Measurements from ENCODE around the gene MYO18B. TPM values are rescaled to one million over a fixed set of nuclear protein-coding genes. Genes with fewer than 3 reads are reported as not detected.

The MYO18B gene
- total and polyA plus RNA-seq, 2 of the 8 experiments (the other 6 are each of a cell fraction or from before 2014, with no cell fraction given), result 0.62 to 0.78 TPM

DNA sequence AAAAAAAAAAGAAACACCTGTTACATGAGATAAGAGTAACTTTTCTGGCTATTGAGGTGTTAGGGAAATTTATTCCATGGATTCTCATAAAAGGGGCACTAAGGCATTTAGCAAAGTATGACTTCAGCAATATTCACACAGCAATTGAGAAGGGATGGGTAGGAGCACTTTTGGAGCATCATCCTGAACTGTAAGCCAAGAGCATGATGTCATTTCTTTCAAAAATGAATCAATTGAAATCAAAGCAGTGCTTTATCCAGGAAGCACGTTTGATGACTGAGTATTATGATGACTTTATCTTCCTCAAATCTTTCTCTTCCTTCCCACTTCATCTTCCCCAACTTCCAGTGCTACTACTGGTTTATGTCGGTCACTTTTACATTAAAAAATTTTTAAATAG lies 140.4 kb downstream of the MYO18B start (continued):
- TF ChIP-seq, protein P1, sequence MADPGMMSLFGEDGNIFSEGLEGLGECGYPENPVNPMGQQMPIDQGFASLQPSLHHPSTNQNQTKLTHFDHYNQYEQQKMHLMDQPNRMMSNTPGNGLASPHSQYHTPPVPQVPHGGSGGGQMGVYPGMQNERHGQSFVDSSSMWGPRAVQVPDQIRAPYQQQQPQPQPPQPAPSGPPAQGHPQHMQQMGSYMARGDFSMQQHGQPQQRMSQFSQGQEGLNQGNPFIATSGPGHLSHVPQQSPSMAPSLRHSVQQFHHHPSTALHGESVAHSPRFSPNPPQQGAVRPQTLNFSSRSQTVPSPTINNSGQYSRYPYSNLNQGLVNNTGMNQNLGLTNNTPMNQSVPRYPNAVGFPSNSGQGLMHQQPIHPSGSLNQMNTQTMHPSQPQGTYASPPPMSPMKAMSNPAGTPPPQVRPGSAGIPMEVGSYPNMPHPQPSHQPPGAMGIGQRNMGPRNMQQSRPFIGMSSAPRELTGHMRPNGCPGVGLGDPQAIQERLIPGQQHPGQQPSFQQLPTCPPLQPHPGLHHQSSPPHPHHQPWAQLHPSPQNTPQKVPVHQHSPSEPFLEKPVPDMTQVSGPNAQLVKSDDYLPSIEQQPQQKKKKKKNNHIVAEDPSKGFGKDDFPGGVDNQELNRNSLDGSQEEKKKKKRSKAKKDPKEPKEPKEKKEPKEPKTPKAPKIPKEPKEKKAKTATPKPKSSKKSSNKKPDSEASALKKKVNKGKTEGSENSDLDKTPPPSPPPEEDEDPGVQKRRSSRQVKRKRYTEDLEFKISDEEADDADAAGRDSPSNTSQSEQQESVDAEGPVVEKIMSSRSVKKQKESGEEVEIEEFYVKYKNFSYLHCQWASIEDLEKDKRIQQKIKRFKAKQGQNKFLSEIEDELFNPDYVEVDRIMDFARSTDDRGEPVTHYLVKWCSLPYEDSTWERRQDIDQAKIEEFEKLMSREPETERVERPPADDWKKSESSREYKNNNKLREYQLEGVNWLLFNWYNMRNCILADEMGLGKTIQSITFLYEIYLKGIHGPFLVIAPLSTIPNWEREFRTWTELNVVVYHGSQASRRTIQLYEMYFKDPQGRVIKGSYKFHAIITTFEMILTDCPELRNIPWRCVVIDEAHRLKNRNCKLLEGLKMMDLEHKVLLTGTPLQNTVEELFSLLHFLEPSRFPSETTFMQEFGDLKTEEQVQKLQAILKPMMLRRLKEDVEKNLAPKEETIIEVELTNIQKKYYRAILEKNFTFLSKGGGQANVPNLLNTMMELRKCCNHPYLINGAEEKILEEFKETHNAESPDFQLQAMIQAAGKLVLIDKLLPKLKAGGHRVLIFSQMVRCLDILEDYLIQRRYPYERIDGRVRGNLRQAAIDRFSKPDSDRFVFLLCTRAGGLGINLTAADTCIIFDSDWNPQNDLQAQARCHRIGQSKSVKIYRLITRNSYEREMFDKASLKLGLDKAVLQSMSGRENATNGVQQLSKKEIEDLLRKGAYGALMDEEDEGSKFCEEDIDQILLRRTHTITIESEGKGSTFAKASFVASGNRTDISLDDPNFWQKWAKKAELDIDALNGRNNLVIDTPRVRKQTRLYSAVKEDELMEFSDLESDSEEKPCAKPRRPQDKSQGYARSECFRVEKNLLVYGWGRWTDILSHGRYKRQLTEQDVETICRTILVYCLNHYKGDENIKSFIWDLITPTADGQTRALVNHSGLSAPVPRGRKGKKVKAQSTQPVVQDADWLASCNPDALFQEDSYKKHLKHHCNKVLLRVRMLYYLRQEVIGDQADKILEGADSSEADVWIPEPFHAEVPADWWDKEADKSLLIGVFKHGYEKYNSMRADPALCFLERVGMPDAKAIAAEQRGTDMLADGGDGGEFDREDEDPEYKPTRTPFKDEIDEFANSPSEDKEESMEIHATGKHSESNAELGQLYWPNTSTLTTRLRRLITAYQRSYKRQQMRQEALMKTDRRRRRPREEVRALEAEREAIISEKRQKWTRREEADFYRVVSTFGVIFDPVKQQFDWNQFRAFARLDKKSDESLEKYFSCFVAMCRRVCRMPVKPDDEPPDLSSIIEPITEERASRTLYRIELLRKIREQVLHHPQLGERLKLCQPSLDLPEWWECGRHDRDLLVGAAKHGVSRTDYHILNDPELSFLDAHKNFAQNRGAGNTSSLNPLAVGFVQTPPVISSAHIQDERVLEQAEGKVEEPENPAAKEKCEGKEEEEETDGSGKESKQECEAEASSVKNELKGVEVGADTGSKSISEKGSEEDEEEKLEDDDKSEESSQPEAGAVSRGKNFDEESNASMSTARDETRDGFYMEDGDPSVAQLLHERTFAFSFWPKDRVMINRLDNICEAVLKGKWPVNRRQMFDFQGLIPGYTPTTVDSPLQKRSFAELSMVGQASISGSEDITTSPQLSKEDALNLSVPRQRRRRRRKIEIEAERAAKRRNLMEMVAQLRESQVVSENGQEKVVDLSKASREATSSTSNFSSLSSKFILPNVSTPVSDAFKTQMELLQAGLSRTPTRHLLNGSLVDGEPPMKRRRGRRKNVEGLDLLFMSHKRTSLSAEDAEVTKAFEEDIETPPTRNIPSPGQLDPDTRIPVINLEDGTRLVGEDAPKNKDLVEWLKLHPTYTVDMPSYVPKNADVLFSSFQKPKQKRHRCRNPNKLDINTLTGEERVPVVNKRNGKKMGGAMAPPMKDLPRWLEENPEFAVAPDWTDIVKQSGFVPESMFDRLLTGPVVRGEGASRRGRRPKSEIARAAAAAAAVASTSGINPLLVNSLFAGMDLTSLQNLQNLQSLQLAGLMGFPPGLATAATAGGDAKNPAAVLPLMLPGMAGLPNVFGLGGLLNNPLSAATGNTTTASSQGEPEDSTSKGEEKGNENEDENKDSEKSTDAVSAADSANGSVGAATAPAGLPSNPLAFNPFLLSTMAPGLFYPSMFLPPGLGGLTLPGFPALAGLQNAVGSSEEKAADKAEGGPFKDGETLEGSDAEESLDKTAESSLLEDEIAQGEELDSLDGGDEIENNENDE (IDR thresholded peaks at IDR 0.05; ENCODE audit: insufficient replicate concordance, low read length), result no peak
- TF ChIP-seq CHD1 (IDR thresholded peaks at IDR 0.05; ENCODE audit: low read depth, low read length) (no peak), NANOG (IDR thresholded peaks at IDR 0.05; ENCODE audit: insufficient read depth, low read depth, low read length, poor library complexity, severe bottlenecking) (no peak), POU5F1 (IDR thresholded peaks at IDR 0.05; ENCODE audit: low read depth, low read length) (no peak), CREB1 (IDR thresholded peaks at IDR 0.05) (no peak), PHF8 (conservative IDR thresholded peaks at IDR 0.05; ENCODE audit: low read depth, low read length) (no peak)
